HG03039 (cell line): ENCODE results near the gene RIMS4.

Experiments
- ATAC-seq: cut with Tn5 transposase; IDR thresholded peaks from one replicate; pipeline ENCODE4 v1.9.1; 2021; ENCODE audit warnings: mild to moderate bottlenecking, moderate library complexity; ENCODE audit not compliant: unreplicated experiment

The RIMS4 gene

DNA sequence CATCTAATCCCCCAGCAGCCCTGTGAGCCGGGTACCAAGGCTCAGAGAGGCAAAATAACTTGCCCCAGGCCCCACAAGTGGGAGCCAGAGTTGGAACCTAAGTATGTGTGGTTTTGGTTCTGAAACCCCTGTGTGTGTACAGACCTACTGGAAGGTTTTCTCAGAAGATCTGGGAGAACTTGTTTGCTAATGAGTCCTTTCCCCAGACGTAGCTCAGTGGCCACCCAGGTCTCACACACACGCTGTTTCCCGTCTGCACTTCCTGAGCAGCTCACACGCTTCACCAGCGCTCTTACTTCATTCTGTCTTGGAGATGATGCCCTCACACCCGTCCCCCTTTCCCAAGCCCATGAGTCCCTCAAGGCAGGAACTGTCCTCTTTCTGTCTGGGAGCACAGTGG lies 87.0 kb downstream of the RIMS4 start:
- no peak for ATAC-seq

DNA sequence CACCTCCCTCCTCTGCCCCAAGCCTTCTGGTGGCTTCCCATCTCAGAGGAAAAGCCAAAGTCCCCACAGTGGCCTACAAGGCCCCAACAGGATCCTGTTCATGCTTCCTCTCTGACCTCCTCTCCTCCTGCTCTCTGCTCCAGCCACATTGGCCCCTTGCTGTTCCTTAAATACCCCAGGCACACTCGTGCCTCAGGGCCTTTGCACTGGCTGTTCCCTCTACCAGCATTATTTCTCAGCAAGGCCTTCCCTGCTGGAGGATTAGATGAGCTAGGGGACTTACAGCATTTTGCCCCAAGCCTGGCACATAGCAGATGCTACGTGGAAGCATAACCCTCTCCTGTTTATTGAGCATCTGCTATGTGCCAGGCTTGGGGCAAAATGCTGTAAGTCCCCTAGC lies 87.4 kb downstream of the RIMS4 start:
- ATAC-seq, result no peak

DNA sequence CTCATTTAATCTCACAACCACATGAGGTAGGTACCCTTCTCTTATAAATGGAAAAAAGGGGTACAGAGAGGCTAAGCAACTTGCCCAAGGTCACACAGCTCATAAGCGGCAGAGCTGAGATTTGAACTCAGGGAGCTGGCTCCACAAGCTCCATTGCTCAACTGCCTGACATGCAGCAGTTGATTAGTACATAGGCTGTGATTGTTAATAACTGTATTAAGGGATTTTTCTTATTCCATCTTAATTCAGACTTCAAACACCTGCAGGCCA lies 88.6 kb downstream of the RIMS4 start:
- no peak for ATAC-seq

DNA sequence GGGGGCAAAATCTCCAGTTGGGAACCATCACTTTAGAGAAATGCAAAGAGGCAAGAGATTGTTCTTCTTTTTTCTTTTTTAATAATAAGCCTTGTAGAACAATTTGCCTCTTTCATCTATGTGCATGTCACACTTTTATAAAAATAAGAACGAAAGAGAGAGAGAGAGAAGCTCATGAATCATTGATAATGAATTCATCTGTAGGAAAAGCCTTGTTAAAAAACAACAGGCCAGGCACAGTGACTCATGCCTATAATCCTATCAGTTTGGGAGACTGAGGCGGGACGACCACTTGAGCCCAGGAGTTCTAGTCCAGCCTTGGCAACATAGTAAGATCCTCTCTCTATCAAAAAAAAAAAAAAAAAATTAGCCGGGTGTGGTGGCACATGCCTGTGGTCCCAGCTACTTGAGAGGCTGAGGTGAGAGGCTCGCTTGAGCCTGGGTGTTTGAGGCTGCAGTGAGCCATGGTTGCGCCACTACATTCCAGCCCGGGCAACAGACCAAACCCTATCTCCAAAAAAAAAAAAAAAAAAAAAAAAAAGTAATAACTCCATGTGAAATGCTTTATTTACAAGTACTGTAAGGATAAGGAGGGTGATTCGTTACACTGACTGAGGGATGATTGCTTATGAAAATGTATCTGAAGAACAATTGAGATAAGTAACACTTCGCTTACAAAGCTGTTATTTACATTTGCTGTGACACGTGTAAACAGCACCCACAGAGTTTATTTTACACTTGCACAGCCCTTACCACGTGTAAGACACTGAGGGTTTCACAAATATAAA lies 89.2 kb downstream of the RIMS4 start:
- ATAC-seq, result no peak

DNA sequence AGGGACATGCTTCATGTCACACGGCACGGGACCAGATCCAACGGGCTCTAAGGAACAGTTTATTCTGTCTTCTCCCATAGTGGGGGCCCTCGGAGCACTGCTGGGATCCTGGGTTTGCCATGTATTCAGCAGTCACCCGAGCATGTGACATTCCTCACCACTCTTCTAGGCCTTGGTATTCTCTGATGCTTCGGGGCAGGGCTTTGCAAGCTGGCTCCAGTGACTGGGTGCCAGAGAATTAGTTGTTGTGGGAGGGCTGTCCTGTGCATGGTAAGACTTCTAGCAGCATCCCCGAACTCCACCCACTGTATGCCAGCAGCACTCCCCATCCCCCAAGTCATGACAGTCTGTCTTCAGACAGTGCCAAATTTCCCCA lies 89.7 kb downstream of the RIMS4 start:
- no peak for ATAC-seq

DNA sequence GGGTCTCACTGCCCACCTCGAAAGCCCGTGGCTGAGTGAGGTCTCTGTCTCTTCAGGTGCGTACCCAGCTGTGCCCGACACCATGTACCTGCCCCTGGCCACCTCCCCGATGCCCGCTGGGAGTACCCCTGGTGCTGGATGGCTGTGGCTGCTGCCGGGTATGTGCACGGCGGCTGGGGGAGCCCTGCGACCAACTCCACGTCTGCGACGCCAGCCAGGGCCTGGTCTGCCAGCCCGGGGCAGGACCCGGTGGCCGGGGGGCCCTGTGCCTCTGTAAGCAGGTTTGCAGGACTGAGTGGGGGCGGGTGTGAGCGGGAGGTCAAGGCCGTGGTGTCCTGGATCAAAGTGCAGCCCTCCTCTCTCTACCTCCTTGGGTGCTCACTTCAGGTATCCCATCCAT lies 90.5 kb downstream of the RIMS4 start:
- no peak for ATAC-seq

DNA sequence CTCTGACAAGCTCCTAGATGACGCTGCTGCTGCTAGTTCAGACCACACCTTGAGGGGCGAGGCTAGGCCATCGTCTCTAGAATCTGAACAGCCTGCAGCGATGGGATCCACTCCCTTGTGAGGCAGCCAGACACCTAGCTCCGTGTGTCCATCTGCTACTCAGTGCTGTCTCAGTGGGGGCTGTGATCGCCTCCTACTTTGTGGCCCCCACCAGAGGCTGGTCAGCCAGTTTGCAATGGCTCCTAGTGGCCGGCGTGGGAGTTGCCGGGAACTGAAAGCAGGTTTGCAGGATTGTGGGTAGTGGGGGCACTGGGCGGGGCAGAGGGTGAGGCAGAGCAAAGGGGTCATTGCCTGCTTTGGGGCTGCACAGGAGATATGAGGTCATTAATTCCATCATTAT lies 92.4 kb downstream of the RIMS4 start:
- ATAC-seq, result no peak

DNA sequence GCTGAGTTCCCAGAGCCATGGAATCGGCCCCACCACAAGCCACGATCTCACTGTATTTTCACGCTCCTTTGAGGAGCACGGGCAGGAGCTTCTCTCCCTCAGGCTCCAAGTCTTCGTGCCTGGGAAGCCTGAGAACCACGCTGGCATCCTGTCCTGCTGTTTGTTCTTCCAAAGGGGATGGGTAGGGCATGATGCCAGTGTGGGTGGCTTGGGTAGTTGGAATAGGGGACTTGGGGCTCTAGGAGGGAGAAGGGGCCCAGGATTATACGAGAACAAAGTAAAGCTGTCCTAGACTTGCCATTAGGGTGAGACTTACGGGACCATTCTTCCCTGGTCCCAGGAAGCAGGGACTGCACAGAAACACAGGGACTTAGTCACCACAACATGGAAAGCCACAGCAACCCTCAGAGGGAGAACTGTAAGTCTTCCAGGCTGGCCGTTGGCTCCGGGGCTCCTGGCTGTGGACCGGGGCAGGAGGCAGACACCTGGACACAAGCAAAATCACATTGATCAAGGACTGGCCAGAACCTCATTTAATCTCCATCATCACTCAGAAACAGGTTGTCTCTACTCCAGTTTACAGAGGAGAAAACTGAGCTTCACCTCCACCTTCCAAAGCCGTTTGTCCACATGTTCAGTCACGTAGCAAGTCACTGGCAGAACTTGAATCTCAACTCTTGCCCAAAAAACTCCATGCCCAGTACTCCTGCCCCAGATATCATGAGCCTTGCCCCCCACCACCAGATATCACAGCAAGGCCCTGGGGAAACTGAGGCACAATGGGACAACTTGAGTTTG lies 93.8 kb downstream of the RIMS4 start:
- no peak for ATAC-seq

DNA sequence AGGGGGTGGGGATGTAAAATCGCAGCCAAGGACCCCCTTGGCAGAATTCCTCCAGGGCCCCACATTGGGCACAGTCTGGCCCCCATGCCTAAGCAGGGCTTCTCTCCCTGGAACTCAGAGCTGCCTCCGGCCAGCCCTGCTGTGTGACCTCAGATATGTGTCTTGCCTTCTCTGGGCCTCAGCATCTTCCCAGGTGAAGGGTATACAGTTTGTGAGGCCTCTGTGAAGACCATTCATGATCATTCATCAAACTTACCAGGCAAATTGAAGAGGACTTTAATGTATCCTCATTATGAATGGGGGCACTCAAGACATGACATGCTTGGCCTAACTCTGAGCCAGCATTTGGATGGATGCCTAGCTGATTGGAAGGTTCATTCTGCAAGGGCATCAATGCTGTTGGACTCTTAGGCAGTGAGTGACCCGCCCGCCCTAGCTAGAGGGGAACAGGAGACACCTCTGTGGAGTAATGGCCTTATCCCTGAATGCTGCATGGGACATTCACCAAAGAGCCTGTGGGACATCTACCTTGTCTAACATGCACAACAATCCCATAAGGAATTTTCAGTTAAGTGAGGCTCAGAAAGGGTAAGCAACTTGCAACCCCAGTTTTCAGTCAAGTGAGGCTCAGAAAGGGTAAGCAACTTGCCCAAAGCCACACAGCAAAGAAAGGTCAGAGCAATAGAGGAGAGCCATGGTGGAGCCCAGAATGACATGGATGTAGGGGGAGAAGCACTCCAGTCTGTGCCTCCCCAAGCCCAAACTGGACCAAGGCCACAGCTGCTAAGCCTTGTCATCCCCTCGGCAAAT lies 94.6 kb downstream of the RIMS4 start:
- no peak for ATAC-seq

DNA sequence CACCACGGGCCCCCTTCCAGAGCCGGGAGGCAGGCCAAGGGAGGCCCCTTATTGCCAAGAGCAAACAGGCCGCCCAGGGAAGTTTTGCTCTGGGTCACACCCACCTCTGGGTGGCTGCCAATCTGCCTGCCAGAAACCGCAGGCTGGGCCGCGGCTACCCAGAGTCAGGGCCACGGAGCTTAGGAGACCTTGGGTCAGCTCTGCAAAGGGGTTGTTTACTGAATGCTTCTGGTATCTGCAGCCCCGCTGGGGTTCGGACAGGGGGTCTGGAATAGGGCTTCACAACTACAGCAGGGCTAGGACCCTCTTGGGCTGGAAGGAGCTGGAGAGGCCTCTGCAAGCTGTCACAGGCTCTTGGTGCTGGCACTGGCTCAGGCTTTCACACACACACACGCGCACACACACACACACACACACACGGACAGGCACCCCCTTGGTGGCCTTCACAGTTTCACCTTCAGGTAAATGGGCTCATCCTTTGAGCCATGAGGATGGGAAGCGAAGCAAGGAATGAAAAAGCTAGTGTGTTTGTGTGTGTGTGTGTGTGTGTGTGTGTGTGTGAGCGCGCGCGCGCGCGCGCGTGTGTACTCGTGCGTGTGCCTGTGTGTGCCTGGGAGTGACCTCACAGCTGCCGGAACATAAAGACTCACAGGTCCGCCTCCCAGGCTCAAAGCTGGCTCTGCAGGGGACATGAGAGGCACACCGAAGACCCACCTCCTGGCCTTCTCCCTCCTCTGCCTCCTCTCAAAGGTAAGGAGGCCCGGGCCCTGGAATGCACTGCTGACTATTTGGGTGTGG lies 95.4 kb downstream of the RIMS4 start, which contains the start of gene CCN5:
TSS of gene CCN5 (plus strand) at position 669 of the 798 bp plus-strand sequence. CDS start at position 691, 22 bp downstream.
- no peak for ATAC-seq

DNA sequence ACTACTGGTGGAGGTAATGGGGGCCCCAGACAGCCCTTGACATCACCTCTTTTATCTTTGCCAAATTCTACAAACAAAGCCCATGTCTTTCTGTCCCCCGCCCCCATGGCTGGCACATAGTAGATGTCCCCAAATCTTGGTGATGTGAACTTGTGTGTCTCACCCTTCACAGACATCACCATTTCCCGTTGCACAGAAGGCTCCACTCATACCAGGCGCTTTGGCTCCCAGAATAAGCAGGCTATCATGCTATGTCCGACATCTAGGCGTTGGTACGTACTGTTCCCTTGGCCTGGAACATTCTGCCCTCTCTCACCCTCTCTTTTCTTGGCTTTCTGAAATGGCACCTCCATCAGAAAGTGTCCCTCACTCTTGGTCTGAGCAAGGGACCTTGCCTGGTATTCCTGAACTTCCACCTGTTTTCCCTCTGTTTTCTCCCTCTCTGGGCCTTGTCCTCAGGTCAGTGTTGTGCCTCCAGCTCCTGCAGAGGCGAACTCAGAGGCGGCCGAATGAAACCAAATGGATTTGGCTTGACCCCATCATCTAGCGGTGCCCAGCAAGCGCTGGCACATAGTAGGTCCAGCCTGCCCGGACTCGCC lies 96.1 kb downstream of the RIMS4 start:
- ATAC-seq, result no peak

DNA sequence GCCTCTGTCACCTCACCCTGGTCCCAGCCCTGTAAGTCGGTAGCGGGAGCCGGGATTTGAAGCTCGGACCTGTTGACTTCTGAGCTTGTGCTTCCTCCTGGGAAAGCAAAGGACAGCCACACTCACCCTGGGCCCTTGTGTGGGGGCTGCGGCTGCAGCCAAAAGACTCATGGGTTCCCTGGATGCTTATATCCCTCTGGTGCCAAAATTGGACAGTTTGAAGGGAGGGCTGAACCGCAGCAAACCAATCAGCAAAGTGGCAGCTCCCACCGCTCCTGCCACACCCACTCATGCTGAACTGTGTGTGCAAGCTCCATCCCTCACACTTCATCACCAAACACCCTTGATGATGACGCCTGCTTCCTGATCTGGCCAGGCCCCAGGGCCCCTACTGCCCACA lies 99.1 kb downstream of the RIMS4 start:
- ATAC-seq, result no peak

DNA sequence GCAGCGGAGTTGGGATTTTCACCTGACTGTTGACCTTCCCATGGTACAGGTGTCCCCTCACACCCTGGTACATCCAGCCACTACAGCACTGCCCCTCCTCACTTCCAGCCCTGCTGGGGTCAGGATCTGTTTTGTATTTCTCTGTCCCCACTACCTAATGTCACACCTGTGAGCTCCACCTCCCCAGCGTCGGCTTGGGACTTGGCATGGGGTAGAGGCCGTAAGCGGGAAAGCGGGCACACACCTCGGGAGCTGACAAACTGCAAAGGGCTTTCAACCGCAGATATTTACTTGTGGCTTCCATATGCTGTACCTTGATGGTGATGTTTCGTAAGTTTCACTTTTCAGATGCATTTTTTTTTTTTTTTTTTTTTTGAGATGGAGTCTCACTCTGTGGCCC lies 100.5 kb downstream of the RIMS4 start:
- no peak for ATAC-seq

DNA sequence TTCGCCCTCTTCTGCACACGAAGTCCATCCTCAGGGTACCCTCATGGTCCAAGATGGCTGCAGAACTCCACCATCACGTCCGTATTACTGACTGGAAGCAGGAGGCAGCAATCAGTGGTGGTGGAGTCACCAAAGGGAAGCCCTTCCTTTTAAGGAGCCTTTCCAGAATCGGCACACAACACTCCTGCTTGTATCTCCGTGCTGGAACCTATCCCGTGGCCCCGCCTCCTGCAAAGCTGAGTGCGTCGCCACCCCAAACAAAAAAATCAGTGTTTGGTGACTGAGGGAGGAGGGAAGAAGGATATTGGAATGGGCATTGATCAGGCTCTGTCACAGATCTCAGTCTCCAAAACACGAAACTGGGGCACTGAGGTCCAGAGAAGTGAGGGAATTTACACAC lies 101.0 kb downstream of the RIMS4 start:
- ATAC-seq, result no peak

DNA sequence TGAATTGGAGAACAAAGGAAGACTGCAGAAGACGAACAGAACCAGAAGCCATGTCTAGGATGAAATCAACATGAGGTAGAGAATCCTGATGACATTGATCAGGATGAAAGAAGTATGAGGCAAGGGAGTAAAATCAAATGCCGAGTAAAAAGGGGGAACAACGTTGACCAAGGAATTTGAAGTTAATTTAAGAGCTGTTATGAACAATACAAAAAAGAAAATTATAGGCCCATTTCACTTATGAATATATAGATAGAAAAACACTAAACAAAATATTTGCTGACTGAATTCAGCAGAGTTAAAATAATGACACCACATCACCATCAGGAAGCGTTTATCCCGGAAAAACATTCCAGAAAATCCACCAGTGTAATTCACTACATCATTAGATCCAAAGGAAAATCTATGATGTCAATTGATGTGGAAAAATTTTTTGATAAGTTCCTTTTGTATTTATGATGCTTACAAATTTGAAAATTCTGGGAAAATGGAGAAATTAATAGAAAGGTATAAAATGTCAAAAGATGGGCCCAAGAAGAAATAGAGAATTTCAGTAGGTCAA lies 103.2 kb downstream of the RIMS4 start:
- ATAC-seq, result no peak

DNA sequence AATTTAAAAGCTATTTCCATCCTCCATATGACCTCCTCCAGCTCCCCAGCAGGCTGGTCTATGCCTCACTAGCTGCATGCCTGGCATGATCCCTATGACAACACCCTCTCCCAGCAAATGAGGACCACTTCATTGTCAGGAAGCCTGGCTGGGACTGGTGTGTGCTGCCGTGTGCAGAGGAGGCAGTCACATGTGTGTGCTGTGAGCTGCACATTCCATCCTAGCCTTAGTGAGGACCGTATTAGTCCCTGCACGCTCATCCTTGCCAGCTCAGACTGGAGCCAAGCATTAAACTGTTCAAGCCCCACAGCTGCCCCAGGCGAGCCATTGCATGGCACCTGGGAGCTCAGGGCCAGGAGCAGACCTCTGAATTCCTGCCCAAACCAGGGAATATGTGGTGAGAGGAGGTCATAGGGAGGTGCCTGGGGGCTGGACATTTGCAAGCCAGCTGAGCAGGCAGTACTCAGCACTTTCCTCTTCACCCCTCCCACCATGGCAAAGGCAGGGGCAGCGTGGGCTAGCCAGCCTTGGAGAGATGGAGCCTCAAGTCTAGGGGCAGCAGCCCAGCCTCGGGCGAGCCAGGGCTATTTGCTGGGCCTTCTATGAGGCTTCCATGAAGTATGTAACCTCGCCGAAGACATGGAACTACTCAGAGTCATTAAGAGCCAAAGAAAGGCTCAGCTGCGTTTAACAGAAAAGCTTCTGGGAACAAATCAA lies 103.9 kb downstream of the RIMS4 start:
- no peak for ATAC-seq

DNA sequence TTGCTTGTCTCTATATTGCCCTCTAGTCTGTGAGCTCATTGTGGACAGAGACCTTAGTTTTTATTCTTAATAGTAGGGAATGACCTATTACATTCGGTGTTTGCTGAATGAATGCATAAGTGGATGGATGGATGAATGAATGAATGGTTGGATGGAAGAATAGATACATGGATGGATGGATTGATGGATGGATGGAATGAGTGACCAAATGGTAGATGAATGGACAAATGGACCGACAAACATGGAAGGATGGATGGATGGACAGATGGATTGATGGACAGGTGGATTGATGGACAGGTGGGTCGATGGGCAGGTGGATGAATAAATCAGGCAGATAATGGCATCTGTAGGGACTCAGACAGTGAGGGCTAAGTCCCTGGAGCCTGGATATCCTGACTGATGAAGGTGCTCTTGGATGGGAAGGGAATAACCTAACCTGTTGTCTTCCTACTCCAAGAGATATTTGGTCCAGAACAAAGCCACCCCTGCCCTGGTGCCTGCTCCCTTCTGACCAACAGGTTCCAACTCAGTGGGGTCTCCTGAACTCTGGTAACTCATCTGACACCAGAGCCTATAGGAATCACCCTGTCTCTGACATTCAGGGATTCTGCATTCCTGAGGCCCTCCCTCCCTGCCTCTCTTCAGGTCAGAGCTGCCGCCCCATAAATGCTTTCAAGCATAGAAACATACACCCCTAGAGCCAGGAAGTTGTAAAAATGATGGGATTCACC lies 104.8 kb downstream of the RIMS4 start:
- ATAC-seq, result no peak

DNA sequence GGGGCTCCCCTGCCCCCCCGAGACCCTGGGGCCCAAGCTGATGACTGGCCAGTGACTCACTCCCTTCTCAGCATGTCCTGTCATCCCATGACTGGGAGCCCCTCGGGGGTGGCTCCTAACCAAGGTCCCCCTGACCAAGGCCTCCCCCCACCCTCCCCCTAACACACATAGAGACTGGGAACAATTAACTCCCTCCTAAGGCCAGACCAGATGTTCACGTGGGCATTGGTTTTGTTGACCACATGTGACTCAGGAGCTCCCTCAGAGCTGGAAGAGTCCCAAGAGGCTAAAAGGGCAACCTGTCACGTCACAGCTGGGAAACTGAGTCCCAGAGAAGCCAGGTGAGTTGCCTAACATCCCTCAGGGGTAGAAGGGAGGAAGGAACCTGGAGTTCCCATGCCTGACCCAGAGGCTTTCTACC lies 105.8 kb downstream of the RIMS4 start:
- ATAC-seq, result no peak

DNA sequence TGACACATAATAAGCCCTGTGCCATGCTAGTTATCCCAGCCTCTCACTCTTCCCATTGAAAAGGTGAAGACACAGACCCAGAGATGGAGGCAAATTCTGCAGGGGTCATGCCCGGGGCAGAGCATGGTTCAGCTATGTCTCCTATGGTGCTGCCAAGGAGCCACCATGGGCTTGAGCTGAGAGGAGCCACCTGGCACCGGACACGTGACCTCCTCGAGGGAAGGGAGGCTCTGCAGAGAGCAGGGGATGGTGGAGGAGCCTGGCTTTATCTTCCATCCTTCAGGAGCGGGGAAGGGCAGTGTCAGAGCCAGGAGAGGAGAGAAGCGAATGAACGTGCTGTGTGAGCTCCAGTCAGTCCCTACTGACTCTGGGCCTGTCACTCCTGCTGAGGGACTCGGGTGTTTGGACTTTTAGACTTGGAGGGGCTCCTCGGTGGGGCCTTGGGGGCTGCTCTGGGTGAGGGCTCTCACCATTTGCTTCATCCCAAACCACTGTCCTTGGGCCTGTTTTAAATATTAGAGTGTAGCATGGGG lies 106.3 kb downstream of the RIMS4 start:
- no peak for ATAC-seq
